ENCODE results near the gene NUAK1.

NUAK1 gene

DNA sequence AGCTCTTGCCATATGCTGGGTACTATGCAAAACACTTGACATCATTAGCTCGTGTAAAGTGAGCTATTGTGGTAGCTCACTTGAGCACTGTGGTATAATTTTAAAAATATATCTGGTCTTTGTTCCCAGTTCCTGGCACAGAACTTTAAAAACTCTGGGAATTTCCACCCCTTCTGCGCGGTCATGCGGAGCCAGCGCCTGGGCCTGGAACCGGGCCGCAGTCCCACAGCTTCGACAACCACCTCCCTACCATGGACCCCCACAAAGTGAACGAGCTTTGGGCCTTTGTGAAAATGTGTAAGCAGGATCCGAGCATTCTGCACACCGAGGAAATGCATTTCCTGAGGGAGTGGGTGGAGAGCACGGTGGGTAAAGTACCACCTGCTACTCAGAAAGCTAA is 123.1 kb downstream of the NUAK1 start:
- DNase-seq (ENCODE audit: low spot score in 2 of 2): no peak
- Mint-ChIP-seq H3K4me3 (no peak overlapping the region), H3K27ac (no peak overlapping the region), H3K36me3 (peaks cover 2% of the 10 kb centered on the region), H3K9me3 (peaks cover 7% of the 10 kb centered on the region), H3K27me3 (peaks cover 5% of the 10 kb centered on the region), H3K4me1 (no peaks in the 10 kb centered on the region)
- no peak for ATAC-seq (ENCODE audit: low read depth)

DNA sequence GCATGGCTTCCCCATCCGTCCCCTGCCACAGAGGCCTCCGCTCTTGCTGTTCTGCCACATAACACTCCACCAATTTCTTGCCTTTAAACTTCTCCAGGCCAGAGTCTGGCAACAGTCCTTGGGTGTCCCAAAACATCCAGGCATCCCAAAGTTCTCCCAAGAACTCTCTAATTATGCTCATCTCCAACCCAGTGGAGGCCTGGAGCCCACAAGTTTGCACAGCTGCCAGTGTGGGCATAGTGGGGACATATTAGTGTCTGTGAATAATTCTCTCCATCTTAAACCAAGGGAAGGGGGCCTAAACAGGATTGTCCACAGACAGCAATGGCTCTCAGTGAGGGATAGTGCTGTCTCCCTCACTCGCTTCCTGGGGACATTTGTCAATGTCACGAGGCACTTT is 124.8 kb downstream of the NUAK1 start:
- peaks cover 4% of the 10 kb centered on the region for H3K27me3 Mint-ChIP-seq
- H3K36me3 Mint-ChIP-seq: peaks cover 2% of the 10 kb centered on the region
- no peaks in the 10 kb centered on the region for H3K4me1 Mint-ChIP-seq
- no peak overlapping the region for H3K4me3 Mint-ChIP-seq
- ATAC-seq (ENCODE audit: low read depth): no peak
- no peak for DNase-seq (ENCODE audit: low spot score in 2 of 2)
- H3K9me3 Mint-ChIP-seq: peaks cover 4% of the 10 kb centered on the region
- no peak overlapping the region for H3K27ac Mint-ChIP-seq

Measured in memory B cell (primary cell).